H9 (cell line): ENCODE results near the gene BICRAL. TPM values are rescaled to one million over a fixed set of nuclear protein-coding genes. Genes with fewer than 3 reads are reported as not detected.

Experiments
- DNase-seq: peaks from one replicate; pipeline ENCODE4 v3.0.0-alpha.2; 2017
- H2AFZ ChIP-seq: one replicate; pipeline ENCODE4 v1.6.1; 2013; ENCODE audit warnings: mild to moderate bottlenecking, low read length, control low read depth, moderate library complexity
- H2AK5ac ChIP-seq: 2 replicates; pipeline ENCODE4 v1.6.1; 2013; ENCODE audit warnings: low read length, control low read depth, mixed read lengths; ENCODE audit not compliant: insufficient read length
- H2BK120ac ChIP-seq: one replicate; pipeline ENCODE4 v1.6.1; 2013; ENCODE audit warnings: low read depth, mild to moderate bottlenecking, low read length, control low read depth, inconsistent platforms; ENCODE audit not compliant: poor library complexity, severe bottlenecking
- H2BK12ac ChIP-seq: 2 replicates; pipeline ENCODE4 v1.6.1; 2013; ENCODE audit warnings: low read length, control low read depth, mixed read lengths, low read depth; ENCODE audit not compliant: insufficient read length
- H2BK15ac ChIP-seq: 2 replicates; pipeline ENCODE4 v1.6.1; 2013; ENCODE audit warnings: low read depth, low read length, control low read depth
- H2BK20ac ChIP-seq: one replicate; pipeline ENCODE4 v1.6.1; 2013; ENCODE audit warnings: low read depth, mild to moderate bottlenecking, low read length, control low read depth, inconsistent platforms; ENCODE audit not compliant: poor library complexity, severe bottlenecking
- H2BK5ac ChIP-seq: 2 replicates; pipeline ENCODE4 v1.6.1; 2013; ENCODE audit warnings: low read length, control low read depth, mixed read lengths; ENCODE audit not compliant: insufficient read length
- H3K14ac ChIP-seq: 2 replicates; pipeline ENCODE4 v1.6.1; 2013; ENCODE audit warnings: low read length, control low read depth; ENCODE audit not compliant: insufficient read depth
- H3K18ac ChIP-seq: 2 replicates; pipeline ENCODE4 v1.6.1; 2013; ENCODE audit warnings: low read depth, mild to moderate bottlenecking, mixed read lengths, low read length, control low read depth; ENCODE audit not compliant: insufficient read length
- H3K23ac ChIP-seq: 2 replicates; pipeline ENCODE4 v1.6.1; 2013; ENCODE audit warnings: low read length, control low read depth, mixed read lengths, low read depth; ENCODE audit not compliant: insufficient read length
- H3K23me2 ChIP-seq: 2 replicates; pipeline ENCODE4 v1.6.1; 2013; ENCODE audit warnings: low read depth, mild to moderate bottlenecking, mixed read lengths, low read length, control low read depth; ENCODE audit not compliant: insufficient read length, poor library complexity, severe bottlenecking
- H3K27ac ChIP-seq: 2 replicates; pipeline ENCODE4 v1.5.1; 2013; ENCODE audit warnings: low read length, control low read depth, mixed read lengths, low read depth; ENCODE audit not compliant: insufficient read length
- H3K27me3 ChIP-seq: 2 replicates; pipeline ENCODE4 v1.6.1; 2013; ENCODE audit warnings: low read length, control low read depth, inconsistent platforms; ENCODE audit not compliant: insufficient read depth
- H3K4ac ChIP-seq: 2 replicates; pipeline ENCODE4 v1.6.1; 2013; ENCODE audit warnings: low read depth, mild to moderate bottlenecking, control low read depth, inconsistent platforms, low read length, moderate library complexity
- H3K4me1 ChIP-seq: 2 replicates; pipeline ENCODE4 v1.6.1; 2013; ENCODE audit warnings: low read length, control low read depth, inconsistent platforms; ENCODE audit not compliant: insufficient read depth
- H3K4me2 ChIP-seq: 2 replicates; pipeline ENCODE4 v1.6.1; 2013; ENCODE audit warnings: low read length, control low read depth, mixed read lengths; ENCODE audit not compliant: insufficient read length, insufficient read depth
- H3K56ac ChIP-seq: 2 replicates; pipeline ENCODE4 v1.6.1; 2013; ENCODE audit warnings: low read depth, mild to moderate bottlenecking, mixed read lengths, low read length, control low read depth; ENCODE audit not compliant: insufficient read length
- H3K79me1 ChIP-seq: 2 replicates; pipeline ENCODE4 v1.6.1; 2013; ENCODE audit warnings: low read depth, mild to moderate bottlenecking, moderate library complexity, low read length, control low read depth, inconsistent platforms; ENCODE audit not compliant: insufficient read depth, poor library complexity, severe bottlenecking
- H3K79me2 ChIP-seq: 2 replicates; pipeline ENCODE4 v1.6.1; 2013; ENCODE audit warnings: low read length, control low read depth, inconsistent platforms; ENCODE audit not compliant: insufficient read depth
- H3K9ac ChIP-seq: 2 replicates; pipeline ENCODE4 v1.6.1; 2013; ENCODE audit warnings: low read length, control low read depth, mixed read lengths; ENCODE audit not compliant: insufficient read length; ENCODE audit errors: extremely low read depth
- H3K9me3 ChIP-seq: one replicate; pipeline ENCODE4 v1.6.1; 2013; ENCODE audit warnings: low read depth, low read length, inconsistent platforms; ENCODE audit not compliant: control insufficient read depth
- H3T11ph ChIP-seq: one replicate; pipeline ENCODE4 v1.6.1; 2013; ENCODE audit warnings: mild to moderate bottlenecking, low read length, control low read depth, inconsistent platforms
- H4K20me1 ChIP-seq: one replicate; pipeline ENCODE4 v1.6.1; 2013; ENCODE audit not compliant: control insufficient read depth, insufficient read length, insufficient read depth
- H4K5ac ChIP-seq: 2 replicates; pipeline ENCODE4 v1.6.1; 2013; ENCODE audit warnings: low read depth, mild to moderate bottlenecking, mixed read lengths, low read length, control low read depth; ENCODE audit not compliant: insufficient read length
- H4K8ac ChIP-seq: replicated peaks from 2 replicates; pipeline ENCODE4 v1.6.1; 2013; ENCODE audit warnings: low read length, control low read depth, mixed read lengths, low read depth; ENCODE audit not compliant: insufficient read length
- H4K91ac ChIP-seq: 2 replicates; pipeline ENCODE4 v1.6.1; 2013; ENCODE audit warnings: low read depth, mild to moderate bottlenecking, moderate library complexity, mixed read lengths, low read length, control low read depth; ENCODE audit not compliant: insufficient read length
- H3K27ac Mint-ChIP-seq, 3 experiments: 2 replicates in 2 of 3; 3 replicates in 1 of 3; pipeline ENCODE4 v1.8.0; 2020 to 2021; ENCODE audit warnings: mixed read lengths in 3 of 3, mild to moderate bottlenecking in 1 of 3, moderate library complexity in 1 of 3
- H3K27me3 Mint-ChIP-seq: 2 replicates; pipeline ENCODE4 v1.8.0; 2021; ENCODE audit warnings: low read depth, mild to moderate bottlenecking, moderate library complexity, mixed read lengths
- H3K36me3 Mint-ChIP-seq, 3 experiments: 2 replicates in 2 of 3; 3 replicates in 1 of 3; pipeline ENCODE4 v1.8.0; 2020 to 2021; ENCODE audit warnings: low read depth in 3 of 3, mixed read lengths in 3 of 3; ENCODE audit not compliant: insufficient read depth in 1 of 3
- H3K4me1 Mint-ChIP-seq, 2 experiments: 2 replicates each; pipeline ENCODE4 v1.8.0; 2020; ENCODE audit warnings: mixed read lengths in 2 of 2
- H3K4me3 Mint-ChIP-seq, 2 experiments: 2 replicates in 1 of 2; 3 replicates in 1 of 2; pipeline ENCODE4 v1.8.0; 2020 to 2021; ENCODE audit warnings: mild to moderate bottlenecking in 2 of 2, mixed read lengths in 2 of 2, moderate library complexity in 1 of 2
- H3K9me3 Mint-ChIP-seq, 2 experiments: 2 replicates in 1 of 2; 3 replicates in 1 of 2; pipeline ENCODE4 v1.8.0; 2020; ENCODE audit warnings: mild to moderate bottlenecking in 2 of 2, mixed read lengths in 2 of 2, moderate library complexity in 1 of 2
- WGBS: extraction: QIAGEN DNeasy Blood & Tissue Kit; methylation state at CpG from one replicate; pipeline ENCODE4 v1.1.7; 2013; ENCODE audit warnings: missing lambda C conversion rate, low lambda C conversion rate, mixed read lengths; ENCODE audit not compliant: insufficient read length; ENCODE audit errors: extremely low coverage; 5-methylcytosine and 5-hydroxymethylcytosine counted together
- total RNA-seq: library from RNA; stranded (reverse); gene quantifications from 2 replicates; pipeline ENCODE4 v1.2.1, GENCODE V29; 2021
- TF ChIP-seq, protein P1 (sequence below): fragments of 200-600 bp; sonication (generic); conservative IDR thresholded peaks from 3 replicates; pipeline ENCODE4 v1.8.0; 2021; ENCODE audit warnings: antibody characterized with exemption, mild to moderate bottlenecking

The BICRAL gene
- total RNA-seq, 1 experiment from 2014 or later: 9.8 TPM

DNA sequence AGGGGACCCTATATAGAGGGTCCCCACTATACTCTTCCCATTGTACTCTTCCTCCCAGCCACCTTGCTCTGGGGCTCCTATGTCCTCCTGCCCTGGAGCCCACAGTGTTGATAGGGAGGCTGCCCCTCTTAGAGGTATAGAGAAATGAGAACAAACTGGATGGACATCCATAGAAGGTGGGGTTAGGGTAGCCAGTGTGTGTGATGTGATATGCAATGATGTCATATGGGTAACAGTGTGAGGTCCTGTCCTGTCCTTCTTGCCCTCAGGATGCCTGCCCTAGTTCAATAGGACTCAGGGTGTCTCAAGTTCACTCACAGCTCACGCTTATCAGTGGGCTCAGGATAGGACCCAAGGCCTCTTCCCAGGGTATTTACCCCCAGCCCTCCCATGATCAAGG is 134.4 kb downstream of the BICRAL start:
- H2BK5ac ChIP-seq: no peak overlapping the region
- no peak overlapping the region for H4K8ac ChIP-seq
- H3K14ac ChIP-seq: no peak overlapping the region
- no peak overlapping the region for H3K56ac ChIP-seq
- H3K79me2 ChIP-seq: no peaks in the 10 kb centered on the region
- Mint-ChIP-seq H3K36me3 (no peaks in the 10 kb centered on the region), H3K4me1 (peaks cover under 1 to 1% of the 10 kb centered on the region in 2 experiments; a peak in 3 of 4 replicates), H3K4me3 (no peak overlapping the region), H3K27me3 (0 out of 2 replicates have a peak, but pooled peaks cover 1% of the 10 kb centered on the region), H3K9me3 (no peaks in the 10 kb centered on the region; a peak in 1 of 5 replicates), H3K27ac (no peak overlapping the region)
- no peaks in the 10 kb centered on the region for H3K23me2 ChIP-seq
- no peak overlapping the region for H2BK120ac ChIP-seq
- H3K4me1 ChIP-seq: no peaks in the 10 kb centered on the region
- no peak for DNase-seq
- no peak overlapping the region for H3K18ac ChIP-seq
- H2AFZ ChIP-seq: no peak overlapping the region
- no peak overlapping the region for H3K23ac ChIP-seq
- H3K4me2 ChIP-seq: no peak overlapping the region
- H2BK15ac ChIP-seq: no peak overlapping the region
- H3K9me3 ChIP-seq: no peaks in the 10 kb centered on the region
- TF ChIP-seq, protein P1, sequence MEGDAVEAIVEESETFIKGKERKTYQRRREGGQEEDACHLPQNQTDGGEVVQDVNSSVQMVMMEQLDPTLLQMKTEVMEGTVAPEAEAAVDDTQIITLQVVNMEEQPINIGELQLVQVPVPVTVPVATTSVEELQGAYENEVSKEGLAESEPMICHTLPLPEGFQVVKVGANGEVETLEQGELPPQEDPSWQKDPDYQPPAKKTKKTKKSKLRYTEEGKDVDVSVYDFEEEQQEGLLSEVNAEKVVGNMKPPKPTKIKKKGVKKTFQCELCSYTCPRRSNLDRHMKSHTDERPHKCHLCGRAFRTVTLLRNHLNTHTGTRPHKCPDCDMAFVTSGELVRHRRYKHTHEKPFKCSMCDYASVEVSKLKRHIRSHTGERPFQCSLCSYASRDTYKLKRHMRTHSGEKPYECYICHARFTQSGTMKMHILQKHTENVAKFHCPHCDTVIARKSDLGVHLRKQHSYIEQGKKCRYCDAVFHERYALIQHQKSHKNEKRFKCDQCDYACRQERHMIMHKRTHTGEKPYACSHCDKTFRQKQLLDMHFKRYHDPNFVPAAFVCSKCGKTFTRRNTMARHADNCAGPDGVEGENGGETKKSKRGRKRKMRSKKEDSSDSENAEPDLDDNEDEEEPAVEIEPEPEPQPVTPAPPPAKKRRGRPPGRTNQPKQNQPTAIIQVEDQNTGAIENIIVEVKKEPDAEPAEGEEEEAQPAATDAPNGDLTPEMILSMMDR: no peak
- no peak overlapping the region for H4K91ac ChIP-seq
- H3K4ac ChIP-seq: no peak overlapping the region
- no peak overlapping the region for H2AK5ac ChIP-seq
- H3K27me3 ChIP-seq: no peaks in the 10 kb centered on the region
- no peak overlapping the region for H4K5ac ChIP-seq
- no peaks in the 10 kb centered on the region for H3K79me1 ChIP-seq
- no peak overlapping the region for H2BK12ac ChIP-seq
- no peak overlapping the region for H3K27ac ChIP-seq
- H3K9ac ChIP-seq: no peak overlapping the region
- H3T11ph ChIP-seq: no peak overlapping the region
- no CpG with 5 or more reads among the region's 1 CpG for WGBS
- H4K20me1 ChIP-seq: no peaks in the 10 kb centered on the region
- H2BK20ac ChIP-seq: no peak overlapping the region

Other genes starting within 250 kb of the BICRAL start
- 16.1 and 18.7 TPM in 2 replicates for gene UBR2, start 218.0 kb upstream of the BICRAL start, total RNA-seq
- gene PRPH2, start 59.5 kb upstream of the BICRAL start, total RNA-seq: 0.31 and 0.39 TPM in 2 replicates
- 25.6 and 30.2 TPM in 2 replicates for gene TBCC, start 35.9 kb upstream of the BICRAL start, total RNA-seq
- 126 and 130 TPM in 2 replicates for gene RPL7L1, start 97.6 kb downstream of the BICRAL start, total RNA-seq
- not detected in 2 replicates for gene PTCRA, start 134.0 kb downstream of the BICRAL start, total RNA-seq
- gene CNPY3, start 147.4 kb downstream of the BICRAL start, total RNA-seq: 56.0 and 59.9 TPM in 2 replicates
- 1.1 TPM in 2 replicates for gene GNMT, start 178.7 kb downstream of the BICRAL start, total RNA-seq
- gene PEX6, start 197.1 kb downstream of the BICRAL start, total RNA-seq: 15.5 and 15.6 TPM in 2 replicates
- 53.5 and 57.7 TPM in 2 replicates for gene PPP2R5D, start 202.5 kb downstream of the BICRAL start, total RNA-seq
- gene MEA1, start 231.9 kb downstream of the BICRAL start, total RNA-seq: 105 and 113 TPM in 2 replicates
- 146 TPM in 2 replicates for gene KLHDC3, start 232.2 kb downstream of the BICRAL start, total RNA-seq
- gene RRP36, start 239.6 kb downstream of the BICRAL start, total RNA-seq: 117 and 121 TPM in 2 replicates